Activated naive CD4-positive, alpha-beta T cell treated with anti-CD3 and anti-CD28 coated beads, Interleukin-2, amount 50 U/mL, for 16 hours (primary cell): ENCODE results near the gene PKD2.
"Not testable (repeated sequence)": the region's sequence is repeated elsewhere in the genome, so short reads cannot be mapped to it uniquely, and the experiment has no call there.

Source experiments
- DNase-seq: peaks from one replicate; pipeline ENCODE4 v3.0.0-alpha.2; 2020

PKD2 gene

DNA sequence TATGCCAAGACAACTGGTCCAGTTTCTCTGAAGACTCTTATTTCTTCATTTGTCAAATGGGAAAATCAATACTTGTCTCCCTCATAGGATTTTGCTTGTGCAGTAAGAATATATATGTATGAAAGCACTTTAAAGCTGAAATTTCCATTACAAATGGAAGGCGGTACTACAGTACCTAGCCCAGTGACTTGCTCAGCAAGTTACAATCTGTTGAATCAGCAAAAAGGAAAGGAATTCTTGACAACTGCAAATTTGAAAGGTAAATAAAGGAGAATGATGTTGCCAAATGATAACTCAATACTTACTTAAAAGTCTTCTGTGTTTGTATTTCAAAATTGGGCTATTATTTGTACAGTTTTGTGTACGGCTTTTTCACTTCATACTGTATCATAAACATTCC lies 71.1 kb downstream of the PKD2 start:
- no peak for DNase-seq

DNA sequence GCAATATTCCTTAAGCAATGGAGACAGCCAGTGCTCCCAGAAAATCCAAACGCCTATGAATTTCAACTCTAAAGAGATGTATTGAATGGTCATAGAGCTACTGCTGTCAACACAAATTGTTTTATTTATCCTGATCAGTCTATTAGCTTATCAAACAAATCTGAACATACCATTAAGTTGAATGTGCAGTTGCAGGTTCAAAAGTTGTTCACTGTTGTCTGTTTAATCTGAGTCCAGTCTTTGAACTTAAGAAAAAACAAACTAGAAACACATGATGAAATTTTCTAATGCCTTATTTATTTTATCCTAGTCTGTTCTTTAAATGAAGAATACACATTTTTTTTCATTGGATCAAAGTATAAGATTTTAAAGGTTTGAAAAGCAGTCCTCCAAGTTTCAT lies 73.2 kb downstream of the PKD2 start:
- DNase-seq: no peak

DNA sequence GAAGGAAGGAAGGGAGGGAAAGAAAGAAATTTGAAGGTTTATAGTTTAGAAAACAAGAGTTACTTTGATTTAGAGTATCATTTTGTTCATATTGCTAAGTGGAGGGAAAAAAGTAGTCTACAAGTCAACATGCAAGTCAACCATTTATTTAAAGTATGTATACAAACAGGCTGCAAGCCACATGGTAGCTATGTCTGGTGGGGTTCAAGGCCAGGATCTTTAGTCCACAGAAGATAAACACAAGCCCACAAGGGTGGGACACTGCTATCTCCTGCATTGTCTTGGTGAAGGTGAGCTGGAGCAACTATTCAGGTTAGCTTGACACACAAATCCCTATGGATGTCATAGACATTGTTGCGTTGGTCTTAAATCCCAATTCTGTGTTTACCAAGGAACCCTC lies 79.6 kb downstream of the PKD2 start:
- no peak for DNase-seq

DNA sequence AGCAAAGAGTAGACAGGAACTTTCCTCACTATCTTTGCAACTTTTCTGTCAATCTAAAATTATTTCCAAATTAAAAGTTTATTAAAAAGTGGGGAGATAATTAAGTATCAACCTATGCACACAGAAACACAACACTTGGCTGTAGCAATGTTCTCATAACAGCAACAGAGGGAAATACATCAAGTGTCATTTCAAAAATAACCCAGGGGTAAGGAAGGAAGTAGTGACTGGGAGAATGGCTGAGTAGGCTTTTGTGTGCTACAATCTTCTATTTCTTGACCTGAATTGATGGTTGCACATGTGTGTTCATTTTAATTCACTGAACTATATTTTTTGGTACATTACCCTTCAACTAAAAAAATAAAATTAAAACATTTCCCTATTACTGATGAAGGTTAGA lies 83.5 kb downstream of the PKD2 start:
- no peak for DNase-seq

DNA sequence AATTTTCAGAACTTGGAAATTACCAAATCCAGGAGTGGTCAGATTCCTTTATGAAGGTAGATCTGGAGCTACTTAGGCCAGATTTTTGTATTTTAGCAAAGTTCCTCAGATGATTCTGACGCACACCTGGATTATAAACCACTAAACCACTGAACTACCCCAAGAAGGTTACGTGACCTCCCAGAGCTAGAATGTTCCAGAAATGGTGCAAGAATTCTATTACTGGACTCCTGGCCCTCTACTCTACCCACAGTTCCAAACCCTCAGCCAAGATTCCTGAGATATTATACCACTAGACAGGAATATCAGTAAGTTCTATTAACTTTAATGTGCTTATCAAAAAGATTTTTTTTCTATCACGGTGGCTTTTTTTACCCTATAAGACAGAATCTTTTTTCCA lies 83.9 kb downstream of the PKD2 start:
- no peak for DNase-seq

DNA sequence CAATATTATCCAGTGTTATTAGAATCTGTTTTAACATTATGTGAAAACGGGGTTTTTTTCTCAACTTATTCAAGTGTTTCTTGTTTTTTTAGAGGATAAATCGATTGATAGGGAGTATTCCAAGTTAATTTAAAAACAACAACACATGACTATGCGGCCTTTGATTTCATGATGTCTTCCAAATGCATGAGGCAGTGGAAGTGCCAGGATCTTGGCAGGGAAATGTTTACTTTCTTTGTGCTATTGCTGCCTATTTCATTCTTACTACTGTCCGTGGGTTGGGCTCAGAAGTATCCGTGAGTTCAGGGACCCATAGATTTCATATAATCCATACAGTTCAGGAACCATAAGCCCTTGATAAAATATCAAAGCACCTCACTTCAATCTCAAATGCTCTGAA lies 86.4 kb downstream of the PKD2 start:
- no peak for DNase-seq

DNA sequence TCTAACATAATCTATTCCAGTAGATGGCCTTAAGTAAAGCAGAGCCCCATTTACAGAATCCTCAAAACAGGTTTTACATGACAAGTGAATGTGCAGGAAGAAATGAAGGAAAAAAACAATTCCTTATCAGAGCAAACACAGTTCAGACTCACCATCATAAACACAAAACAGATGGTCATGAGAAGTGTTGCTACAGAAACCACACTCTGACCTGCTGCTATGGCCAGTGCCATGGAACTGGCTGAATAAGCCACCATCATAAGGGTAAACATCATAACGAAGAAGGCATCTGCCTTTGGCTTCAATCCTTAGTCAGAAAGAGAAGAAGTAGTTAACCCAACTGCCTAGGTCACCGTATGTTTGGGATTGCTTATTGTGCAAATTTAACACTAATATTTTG lies 89.9 kb downstream of the PKD2 start:
- no peak for DNase-seq

DNA sequence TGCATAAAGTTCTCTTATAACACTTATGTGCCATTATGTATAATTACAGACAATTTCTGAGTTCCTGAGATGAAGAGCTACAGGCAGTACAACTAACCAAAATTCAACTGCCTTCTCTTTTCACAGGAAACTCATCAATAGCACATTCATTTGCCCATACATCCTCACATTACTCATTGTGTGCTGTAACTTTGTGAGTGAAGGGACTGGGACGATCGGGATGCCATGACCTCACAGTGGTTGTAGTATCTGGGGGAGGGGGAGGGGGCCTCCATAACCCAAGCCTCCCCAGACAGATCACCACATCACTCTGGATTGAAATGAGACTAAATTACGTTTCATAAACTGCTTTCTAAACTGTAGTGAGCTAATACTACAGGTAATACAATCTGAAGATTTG lies 90.3 kb downstream of the PKD2 start:
- DNase-seq: no peak

DNA sequence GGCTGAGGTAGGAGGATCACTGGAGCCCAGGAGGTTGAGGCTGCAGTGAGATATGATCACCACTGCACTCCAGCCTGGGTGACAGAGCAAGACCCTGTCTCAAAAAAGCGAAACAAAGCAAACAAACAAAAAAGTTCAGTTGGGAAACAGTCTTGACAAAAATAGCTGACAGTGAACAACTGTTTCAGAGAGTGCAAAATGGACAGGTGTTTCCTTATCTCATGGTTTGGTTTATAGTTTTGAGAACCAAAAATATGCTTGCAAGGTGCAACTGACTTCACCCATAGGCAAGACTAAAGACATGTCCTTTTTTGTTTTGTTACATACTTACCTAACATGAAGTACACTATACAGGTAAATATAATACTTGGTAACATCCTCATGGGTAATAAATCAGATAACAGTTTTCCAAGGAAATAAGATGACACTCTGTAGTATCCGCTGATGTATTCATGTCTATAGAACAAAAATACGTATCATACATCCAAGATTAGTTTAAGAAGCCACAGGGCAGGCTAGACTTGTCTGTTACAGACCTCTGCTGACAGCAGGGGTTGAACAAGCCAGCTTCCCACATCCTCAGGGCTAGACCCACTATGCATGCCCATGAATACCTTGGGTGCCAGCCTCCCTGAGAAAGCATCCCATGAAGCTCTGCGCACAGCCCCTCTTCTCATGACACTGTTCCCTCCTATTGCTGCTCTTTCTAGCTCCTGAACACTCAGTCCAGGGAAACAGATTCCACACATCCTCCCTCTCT lies 91.7 kb downstream of the PKD2 start:
- no peak for DNase-seq

DNA sequence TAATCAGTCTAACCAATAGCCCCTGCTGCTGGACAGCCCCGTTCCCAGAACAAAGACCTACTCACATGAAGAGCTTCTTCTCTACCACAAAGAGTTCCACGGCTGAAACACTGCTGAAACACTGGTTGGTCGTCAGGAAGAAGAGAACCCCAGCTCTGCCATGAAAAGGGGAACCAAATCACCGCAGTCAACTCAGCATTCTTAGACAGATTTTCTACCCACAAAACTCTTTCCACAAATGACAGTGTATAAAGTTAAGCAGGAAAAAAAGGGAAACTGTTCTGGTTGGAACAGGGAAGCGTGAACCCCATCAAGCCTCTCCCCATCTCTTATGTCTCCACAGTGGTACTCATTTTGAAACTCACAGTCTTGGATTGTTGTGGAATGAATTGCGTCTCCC lies 93.7 kb downstream of the PKD2 start:
- DNase-seq: no peak

DNA sequence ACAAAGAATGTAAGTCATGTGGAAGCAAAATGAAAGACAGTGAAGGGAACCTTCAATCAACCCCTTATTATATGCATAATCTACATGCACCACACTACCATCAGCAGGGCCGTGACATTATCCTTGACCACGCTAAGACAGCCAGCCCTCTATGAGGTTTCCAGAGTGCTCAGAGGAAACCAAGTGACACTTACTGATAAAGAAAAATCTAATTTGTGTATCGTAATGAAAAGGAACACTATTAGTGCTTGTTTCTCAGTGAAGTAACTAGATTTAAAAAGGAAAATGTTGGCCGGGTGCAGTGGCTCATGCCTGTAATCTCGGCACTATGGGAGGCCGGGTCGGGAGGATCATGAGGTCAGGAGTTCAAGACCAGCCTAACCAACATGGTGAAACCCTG lies 94.6 kb downstream of the PKD2 start:
- no peak for DNase-seq

DNA sequence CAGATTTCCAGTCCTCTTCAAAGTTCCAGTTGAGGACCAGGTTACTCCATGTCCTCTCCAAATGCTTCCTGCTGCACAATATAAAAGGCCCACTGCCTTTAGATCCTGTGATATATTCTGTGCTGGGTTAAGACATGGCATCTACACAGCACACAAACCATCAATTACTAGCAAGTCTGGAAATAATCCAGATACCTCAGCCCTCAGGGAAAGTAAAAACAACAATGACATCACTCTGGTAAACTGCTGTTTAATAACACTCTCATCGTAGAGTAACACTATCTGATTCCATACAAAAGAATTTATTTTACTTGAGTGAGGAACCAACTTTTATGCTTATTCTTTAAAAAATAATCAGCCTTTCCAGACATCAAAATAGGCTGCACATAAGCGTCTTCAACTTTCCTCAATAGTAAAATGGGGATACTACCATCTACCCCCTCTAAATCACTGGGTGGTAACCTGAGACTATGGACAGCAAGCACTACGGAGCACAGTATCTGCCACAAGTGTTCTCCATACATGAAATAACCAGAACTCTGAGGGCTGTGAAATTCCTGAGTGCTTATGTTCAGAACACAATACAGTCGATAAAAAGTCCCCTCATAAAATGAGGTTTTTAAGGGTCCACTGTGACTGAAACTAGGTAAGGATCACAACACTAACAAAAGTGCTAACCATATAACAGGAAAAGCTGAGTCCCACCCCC lies 97.6 kb downstream of the PKD2 start:
- no peak for DNase-seq

DNA sequence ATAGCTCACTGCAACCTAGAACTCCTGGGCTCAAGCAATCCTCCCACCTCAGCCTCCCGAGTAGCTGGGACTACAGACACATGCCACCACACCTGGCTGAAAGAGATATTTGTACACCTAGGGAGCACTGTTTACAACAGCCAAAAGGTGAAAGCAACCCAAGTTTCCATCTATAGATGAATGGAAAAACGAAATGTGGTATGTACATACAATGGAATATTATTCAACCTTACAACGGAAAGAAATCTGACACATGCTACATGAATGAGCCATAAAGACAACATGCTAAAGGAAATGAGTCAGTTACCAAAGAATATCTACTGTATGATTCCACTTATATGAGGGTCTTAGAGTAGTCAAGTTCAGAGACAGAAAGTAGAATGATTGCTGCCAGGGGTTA lies 98.8 kb downstream of the PKD2 start:
- DNase-seq: no peak

DNA sequence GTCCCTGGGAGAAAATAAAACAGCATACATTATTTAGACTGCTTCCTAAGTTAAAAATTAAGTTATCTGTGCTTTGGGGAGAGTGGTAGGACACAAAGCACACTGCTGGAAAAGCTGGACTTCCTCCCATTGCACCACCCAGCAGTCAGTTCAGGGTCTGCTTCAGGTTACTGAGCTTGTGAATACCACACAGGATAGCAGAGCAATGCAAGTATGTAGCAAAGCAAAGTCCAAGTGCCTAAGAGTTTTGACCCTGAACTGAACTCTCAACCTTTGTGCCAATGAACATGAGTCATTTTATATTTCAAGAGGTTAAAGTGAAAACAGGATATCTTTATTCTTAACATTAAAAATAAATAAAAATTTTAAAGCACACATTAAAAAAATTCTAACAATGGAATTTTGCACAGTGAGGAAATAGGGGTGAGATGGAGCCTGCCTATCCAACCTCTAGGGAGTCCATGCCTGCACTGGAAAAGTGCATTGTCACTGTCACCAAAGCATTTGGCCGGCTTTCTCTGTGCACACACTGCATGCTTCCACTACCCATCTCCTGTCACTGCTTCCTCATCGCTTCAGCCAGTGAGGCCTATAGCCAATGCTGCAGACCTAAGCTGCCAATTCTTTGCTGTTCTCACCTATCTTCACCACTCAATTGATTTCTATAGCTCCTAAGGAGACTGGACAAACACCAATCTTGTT lies 100.1 kb downstream of the PKD2 start:
- DNase-seq: no peak

DNA sequence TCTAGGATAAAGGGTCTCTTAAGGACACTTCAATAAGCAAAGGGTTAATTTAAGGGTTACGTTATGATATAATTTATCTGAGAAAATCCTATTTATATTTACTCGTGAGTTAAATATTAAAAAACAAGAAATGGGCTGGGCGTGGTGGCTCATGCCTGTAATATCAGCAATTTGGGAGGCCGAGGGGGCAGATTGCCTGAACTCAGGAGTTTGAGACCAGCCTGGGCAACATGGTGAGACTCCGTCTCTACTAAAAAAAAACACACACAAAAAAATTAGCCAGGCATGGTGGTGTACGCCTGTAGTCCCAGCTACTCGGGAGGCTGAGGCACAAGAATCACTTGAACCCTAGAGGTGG lies 100.7 kb downstream of the PKD2 start:
- DNase-seq: not testable (repeated sequence)

DNA sequence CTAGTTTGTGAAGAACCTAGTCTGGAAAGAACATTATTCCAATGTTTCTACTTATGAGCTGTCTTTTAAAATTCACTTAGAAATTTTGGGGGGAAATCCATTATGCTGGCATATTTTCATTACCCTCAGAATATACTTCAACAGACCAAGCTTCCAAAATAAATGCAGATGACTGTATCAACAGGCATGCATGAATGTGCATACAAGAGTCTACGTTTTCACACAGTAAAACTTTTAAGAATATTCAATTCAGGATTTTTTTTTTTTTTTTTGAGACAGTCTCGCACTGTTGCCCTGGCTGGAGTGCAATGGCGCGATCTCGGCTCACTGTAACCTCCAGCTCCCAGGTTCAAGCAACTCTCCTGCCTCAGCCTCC lies 101.3 kb downstream of the PKD2 start:
- DNase-seq: no peak

DNA sequence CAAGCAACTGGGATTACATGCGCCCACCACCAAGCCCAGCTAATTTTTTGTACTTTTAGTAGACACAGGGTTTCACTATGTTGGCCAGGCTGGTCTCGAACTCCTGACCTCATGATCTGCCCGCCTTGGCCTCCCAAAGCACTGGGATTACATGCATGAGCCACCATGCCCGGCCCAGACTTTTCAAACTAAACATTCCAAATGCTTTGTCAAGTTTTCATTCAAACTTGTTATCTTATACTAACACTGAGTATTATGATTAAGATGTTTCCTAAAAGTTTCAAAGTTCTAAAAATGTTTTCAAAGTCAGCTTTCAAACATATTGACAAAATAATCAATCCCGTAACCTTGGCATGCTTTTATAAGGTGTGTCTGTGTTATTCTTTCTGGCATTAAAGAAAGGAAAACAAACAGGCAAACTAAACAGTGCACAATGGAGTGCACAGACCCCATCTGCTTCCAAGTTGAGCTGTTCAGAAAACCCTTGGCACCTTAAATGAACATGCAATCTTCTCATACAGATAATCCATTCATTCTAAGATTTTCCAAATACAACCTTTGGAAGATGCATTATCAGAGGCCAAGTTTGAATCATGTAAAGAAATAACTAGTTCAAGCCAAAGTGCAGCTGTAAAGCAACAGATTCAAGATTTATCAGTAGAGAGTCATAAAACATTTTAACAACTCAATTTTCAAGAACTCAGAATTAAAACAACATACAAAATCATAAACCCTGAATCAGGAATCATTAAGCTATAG lies 101.9 kb downstream of the PKD2 start:
- DNase-seq: no peak

DNA sequence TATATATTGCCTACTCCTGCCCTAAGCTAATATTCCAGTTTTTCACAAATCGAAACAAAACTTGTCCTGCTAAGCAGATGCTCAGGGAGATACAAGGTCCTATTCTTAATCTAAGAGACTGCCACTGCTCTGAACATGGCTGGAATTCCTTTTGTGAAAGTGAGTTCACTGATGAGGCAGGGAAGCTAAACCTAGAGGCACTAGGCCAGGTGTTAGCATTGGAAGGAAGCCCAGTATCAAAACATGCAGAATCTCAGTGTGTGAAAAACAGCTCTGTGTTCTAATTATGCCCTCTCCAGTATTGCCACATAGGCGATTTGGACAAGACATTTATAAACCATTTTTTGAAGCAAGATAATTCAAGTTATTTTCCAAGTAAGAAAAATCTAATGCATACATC lies 103.4 kb downstream of the PKD2 start:
- no peak for DNase-seq

DNA sequence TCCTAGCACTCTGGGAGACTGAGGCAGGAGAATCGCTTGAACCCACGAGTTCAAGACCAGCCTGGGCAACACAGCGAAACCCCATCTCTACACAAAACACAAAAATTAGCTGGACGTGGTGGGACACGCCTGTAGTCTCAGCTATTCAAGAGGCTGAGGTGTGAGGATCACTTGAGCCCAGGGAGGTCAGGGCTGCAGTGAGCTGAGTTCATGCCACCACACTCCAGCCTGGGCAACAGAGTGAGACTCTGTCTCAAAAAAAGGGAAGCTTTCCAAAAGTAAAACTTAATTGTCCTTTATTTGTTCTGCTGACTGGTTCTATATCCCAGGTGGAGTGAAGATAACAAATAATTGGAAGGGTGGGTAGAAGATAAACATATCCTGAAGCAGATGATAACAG lies 105.4 kb downstream of the PKD2 start:
- DNase-seq: no peak

DNA sequence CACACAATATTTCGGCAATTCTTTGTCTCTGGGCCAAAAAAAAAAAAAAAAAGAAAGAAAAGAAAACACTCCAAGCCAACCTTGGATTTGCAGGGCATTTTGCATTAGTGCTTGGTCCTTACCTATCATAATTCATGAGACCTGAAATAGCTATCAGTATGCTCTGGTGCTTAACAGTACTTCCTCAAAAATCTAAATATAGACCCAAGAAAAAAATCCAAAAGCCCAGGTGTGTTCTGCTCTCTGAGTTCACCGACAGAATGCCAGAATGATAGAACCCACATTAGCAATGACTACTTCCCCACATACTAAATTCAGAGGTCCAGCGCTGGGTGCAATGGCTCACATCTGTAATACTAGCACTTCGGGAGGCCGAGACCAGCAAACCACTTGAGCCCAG lies 108.2 kb downstream of the PKD2 start:
- no peak for DNase-seq

DNA sequence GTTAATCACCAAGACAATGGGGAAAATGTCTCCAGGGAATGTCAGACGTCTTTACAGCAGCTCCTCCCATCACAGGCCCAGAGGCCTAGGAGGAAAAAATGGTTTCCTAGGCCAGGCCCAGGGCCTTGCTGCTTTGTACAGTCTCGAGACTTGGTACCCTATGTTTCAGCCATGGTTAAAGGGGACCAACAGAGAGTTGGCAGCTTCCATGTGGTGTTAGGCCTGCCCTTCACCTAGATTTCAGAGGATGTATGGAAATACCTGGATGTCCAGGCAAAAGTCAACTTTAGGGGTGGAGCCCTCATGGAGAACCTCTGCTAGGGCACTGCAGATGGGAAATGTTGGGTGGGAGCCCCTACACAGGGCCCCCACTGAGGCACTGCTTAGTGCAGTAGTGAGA lies 112.5 kb downstream of the PKD2 start:
- no peak for DNase-seq

DNA sequence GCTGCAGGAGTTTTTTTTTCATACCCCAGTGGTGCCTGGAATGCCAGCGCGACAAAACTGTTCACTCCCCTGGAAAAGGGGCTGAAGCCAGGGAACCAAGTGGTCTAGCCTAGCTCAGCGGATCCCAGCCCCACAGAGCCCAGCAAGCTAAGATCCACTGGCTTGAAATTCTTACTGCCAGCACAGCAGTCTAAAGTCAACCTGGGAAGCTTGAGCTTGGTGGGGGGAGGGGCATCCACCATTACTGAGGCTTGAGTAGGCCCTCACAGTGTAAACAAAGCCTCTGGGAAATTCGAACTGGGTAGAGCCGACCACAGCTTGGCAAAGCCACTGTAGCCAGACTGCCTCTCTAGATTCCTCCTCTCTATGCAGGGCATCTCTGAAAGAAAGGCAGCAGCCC lies 114.8 kb downstream of the PKD2 start:
- not testable (repeated sequence) for DNase-seq
